Vagina (tissue), 2 donors: ENCODE measurements around the gene HRH1.

ENCODE experiments used
- CTCF ChIP-seq, 3 experiments: fragments of 450-650 bp in 2 of 3; fragments of 200-600 bp in 1 of 3; sonication (generic) in 1 of 3; IDR thresholded peaks; one replicate each; pipeline ENCODE4 v1.5.1; 2017 to 2019; ENCODE audit warnings: antibody characterized with exemption in 3 of 3, mild to moderate bottlenecking in 2 of 3, moderate library complexity in 2 of 3
- POLR2AphosphoS5 ChIP-seq, 2 donors: sonication (generic); formaldehyde crosslinking; IDR thresholded peaks; one replicate each; pipeline ENCODE4 v1.9.0; 2017; ENCODE audit warnings: antibody characterized with exemption in 2 of 2, mild to moderate bottlenecking in 2 of 2, low read depth in 1 of 2; ENCODE audit not compliant: insufficient read depth in 1 of 2

- TF ChIP-seq CTCF (IDR thresholded peaks at IDR 0.05): no peak
- no peak for TF ChIP-seq POLR2AphosphoS5 (IDR thresholded peaks at IDR 0.05; ENCODE audit: insufficient read depth in 1 of 2, low read depth in 1 of 2)
These were observed 76.5 kb downstream of the HRH1 start for GRCh38 chr3:11230832-11231231.
